ENCODE results near the gene ASB16.

DNA sequence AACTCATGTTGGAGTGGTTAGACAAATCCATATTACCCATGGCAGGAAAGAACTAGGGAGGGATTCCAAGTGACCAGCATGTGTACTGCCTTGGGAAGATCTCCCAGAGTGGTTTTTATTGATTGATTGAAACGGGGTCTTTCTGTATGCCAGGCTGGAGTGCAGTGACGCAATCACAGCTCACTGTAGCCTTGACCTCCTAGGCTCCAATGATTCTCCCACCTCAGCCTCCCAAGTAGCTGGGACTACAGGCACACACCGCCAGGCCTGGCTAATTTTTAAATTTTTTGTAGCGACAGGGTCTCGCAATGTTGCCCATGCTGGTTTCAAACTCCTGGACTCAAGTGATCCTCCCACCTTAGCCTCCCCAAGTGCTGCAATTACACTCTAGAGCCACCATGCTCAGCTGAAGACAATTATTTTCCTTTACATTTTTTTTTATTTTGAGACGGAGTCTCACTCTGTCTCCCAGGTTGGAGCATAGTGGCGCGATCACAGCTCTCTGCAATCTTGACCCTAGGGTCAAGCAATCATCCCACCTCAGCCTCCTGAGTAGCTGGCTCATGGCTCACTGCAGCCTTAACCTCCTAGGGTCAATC lies 13.8 kb downstream of the ASB16 start:
- no peak for TF ChIP-seq CTCF (IDR thresholded peaks at IDR 0.05; ENCODE audit: low read length)
- no peak for TF ChIP-seq EZH2 (optimal IDR thresholded peaks at IDR 0.05; ENCODE audit: low read depth, low read length)
- TF ChIP-seq EZH2phosphoT487 (IDR thresholded peaks at IDR 0.05; ENCODE audit: low read length), result no peak
